ENCODE measurements around the gene FAF1. TPM values are rescaled to one million over a fixed set of nuclear protein-coding genes. Genes with fewer than 3 reads are reported as not detected.

Gene FAF1
- total and polyA plus RNA-seq, 2 donors (not counting 3 experiments of a cell fraction or from before 2014, with no cell fraction given): 9.0 to 57.6 TPM

GRCh38 chr1:50787266-50787665, 172.8 kb downstream of the FAF1 start:
- DNase-seq (ENCODE audit: low read depth, low spot score): no peak
- no peaks in the 10 kb centered on the region for H3K79me2 ChIP-seq (ENCODE audit: control insufficient read depth, insufficient read depth, low read length)
- FAIRE-seq: no peak
- no peak overlapping the region for H3K27ac ChIP-seq (ENCODE audit: insufficient read depth, low read depth, low read length)
- H3K9me1 ChIP-seq (replicated peaks; ENCODE audit: control insufficient read depth, extremely low read depth, insufficient read depth, low read length): no peaks in the 10 kb centered on the region
- dilution Hi-C loops (cut with MboI; ENCODE audit: extremely low pct_ligation_motif_present, low sequenced_read_pairs) (no loop called here), intact Hi-C loops (cut with micrococcal nuclease) (no loop called here)
- H3K4me3 ChIP-seq (replicated peaks in 1 of 3; ENCODE audit: insufficient read depth in 1 of 3, low read depth in 1 of 3, low read length in 3 of 3): no peak overlapping the region
- no peak overlapping the region for H2AFZ ChIP-seq (ENCODE audit: low read depth, low read length)
- no peaks in the 10 kb centered on the region for H3K9me3 ChIP-seq (replicated peaks; ENCODE audit: control insufficient read depth, insufficient read depth, low read length)
- H3K4me1 ChIP-seq (ENCODE audit: control insufficient read depth, extremely low read depth, insufficient read depth, low read length): no peaks in the 10 kb centered on the region
- H4K20me1 ChIP-seq (replicated peaks; ENCODE audit: control insufficient read depth, extremely low read depth, insufficient read depth, low read length): no peaks in the 10 kb centered on the region
- no peak for TF ChIP-seq EZH2 (IDR thresholded peaks at IDR 0.05; ENCODE audit: borderline replicate concordance, low read depth, low read length, severe bottlenecking)
- TF ChIP-seq, protein P1, sequence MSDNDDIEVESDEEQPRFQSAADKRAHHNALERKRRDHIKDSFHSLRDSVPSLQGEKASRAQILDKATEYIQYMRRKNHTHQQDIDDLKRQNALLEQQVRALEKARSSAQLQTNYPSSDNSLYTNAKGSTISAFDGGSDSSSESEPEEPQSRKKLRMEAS (IDR thresholded peaks at IDR 0.05; ENCODE audit: insufficient read depth, insufficient read length): no peak
- no peak for TF ChIP-seq POLR2AphosphoS5 (IDR thresholded peaks at IDR 0.05; ENCODE audit: insufficient read depth, low read depth, low read length)
- no peak for TF ChIP-seq FOS (IDR thresholded peaks at IDR 0.05; ENCODE audit: borderline replicate concordance, insufficient read depth, low read length)
- no peak for TF ChIP-seq POLR2A (IDR thresholded peaks at IDR 0.05; ENCODE audit: low read depth, low read length)
- no peak for TF ChIP-seq JUN (IDR thresholded peaks at IDR 0.05; ENCODE audit: borderline replicate concordance, insufficient read depth, insufficient read length, low read depth)
- no peak for TF ChIP-seq CTCF (IDR thresholded peaks at IDR 0.05; ENCODE audit: extremely low read depth in 1 of 2, insufficient read depth in 1 of 2, low read depth in 1 of 2, low read length in 2 of 2)
- BruUV-seq (replicated peaks): no TSS peak
- no peak overlapping the region for H3K9ac ChIP-seq (replicated peaks; ENCODE audit: extremely low read depth, insufficient read depth, low read length)
- no peaks in the 10 kb centered on the region for H3K36me3 ChIP-seq (ENCODE audit: control insufficient read depth in 2 of 2, extremely low read depth in 1 of 2, insufficient read depth in 2 of 2, low read length in 2 of 2)
- ChIA-PET CTCF (interaction anchor here (1.8 kb wide), 1 partner anchor 13 kb away, joined by 9 read pairs; no protein-coding TSS in a partner anchor), POLR2A (no interaction called here)
- no peak overlapping the region for H3K4me2 ChIP-seq (ENCODE audit: insufficient read depth, low read length)
- H3K27me3 ChIP-seq (ENCODE audit: control insufficient read depth in 2 of 2, insufficient read depth in 2 of 2, low read length in 2 of 2): no peaks in the 10 kb centered on the region
